GM21576 (cell line): ENCODE data around the gene C22orf23.
A peak's percentile ranks its signal among the peaks of the same experiment; 100 is the strongest.

Experiments
- ATAC-seq: cut with Tn5 transposase; IDR thresholded peaks from one replicate; pipeline ENCODE4 v1.9.1; 2021; ENCODE audit warnings: mild to moderate bottlenecking, moderate library complexity; ENCODE audit not compliant: unreplicated experiment

Gene C22orf23

DNA sequence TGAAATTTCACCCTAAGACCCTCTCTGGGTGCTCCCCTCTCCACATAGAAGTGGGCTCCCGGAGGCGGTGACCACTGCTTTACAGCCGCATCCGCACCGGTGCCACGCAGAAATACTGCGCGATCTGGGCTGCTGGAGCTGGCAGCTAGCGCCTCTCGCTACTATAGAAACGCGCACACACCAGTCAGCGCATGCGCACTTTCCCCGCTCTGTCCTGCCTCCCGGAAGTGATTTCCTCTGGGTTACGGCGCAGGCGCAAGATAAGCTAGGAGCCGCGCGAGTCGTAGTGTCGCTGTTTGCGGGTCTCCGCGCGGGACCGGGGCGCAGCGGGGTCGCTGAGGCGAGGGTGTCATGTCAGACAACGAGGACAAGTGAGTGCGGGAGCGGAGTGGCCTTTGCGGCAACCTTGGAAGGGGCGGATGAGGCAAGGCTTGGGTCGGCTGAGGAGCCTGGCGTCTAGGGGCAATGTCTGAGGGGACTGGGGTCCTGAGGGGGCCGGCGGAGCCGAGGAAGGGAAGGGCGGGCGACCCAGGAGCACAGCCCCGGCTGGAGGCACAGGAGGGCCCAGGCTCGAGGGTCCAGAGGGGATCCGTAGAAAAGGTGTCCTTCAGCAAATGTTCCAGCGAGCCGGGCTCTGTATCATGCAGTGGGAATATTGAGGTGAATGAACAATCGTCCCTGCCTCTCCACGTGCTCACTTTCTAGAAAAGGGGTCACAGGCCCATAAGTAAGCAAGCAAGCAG, at the start of gene C22orf23, which contains the start of gene POLR2F:
C22orf23 (minus strand) TSS at position 165 of the 743 bp plus-strand sequence. CDS start 452 bp downstream, outside the sequence.
POLR2F (plus strand) TSS at position 263 of the 743 bp plus-strand sequence; CDS start at position 352, 89 bp downstream.
- peak; percentile 86 for ATAC-seq

DNA sequence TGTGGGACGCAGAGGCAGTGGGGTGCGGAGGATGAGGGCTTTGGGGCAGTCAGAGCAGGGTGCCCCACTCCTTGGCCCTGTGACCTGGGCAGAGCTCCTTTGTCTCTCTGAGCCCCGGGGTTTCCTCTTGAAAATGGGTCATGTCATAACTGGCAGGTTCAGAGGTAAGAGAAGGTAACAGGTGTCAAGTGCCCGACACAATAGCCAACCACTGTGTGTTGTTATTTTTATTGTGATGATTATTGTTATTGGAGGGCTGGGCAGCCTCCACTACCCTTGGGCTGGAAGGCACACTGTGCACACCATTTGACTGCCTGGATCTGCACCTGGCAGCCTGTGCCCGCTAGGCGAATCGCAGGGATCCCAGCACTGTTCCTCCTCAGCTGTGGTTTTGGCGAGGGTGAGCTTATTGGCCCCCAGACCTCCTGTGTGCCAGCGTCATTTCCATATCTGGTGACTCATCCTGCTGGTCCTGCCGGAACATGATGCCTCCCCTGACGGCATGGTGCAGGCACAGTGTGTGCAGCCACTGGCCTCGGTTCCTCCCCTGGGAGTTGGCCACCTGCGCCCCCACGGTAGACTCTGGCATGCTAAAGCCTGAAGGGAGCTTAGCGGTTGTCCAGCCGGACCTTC, 46.4 kb upstream of the C22orf23 start:
- no peak for ATAC-seq

DNA sequence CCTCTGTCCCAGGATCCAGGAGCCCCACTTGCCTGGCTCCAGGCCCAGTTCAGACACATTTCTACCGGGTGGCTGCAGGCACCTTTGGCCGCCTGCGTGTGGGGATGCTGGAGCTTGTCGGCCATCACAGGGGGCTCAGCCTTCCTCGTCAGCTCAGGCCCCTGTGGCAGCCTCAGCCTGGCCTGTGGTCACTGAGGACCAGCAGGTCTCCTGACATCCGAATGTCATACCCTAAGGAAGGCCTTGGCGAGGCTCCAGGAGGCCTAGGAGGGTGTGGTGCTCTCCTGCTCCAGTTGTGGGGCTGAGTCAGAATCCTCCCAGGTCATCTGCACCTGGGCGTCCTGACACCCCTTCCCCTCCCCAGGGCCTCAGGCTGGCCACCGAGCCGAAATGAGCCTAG, 45.8 kb upstream of the C22orf23 start:
- ATAC-seq, result no peak

DNA sequence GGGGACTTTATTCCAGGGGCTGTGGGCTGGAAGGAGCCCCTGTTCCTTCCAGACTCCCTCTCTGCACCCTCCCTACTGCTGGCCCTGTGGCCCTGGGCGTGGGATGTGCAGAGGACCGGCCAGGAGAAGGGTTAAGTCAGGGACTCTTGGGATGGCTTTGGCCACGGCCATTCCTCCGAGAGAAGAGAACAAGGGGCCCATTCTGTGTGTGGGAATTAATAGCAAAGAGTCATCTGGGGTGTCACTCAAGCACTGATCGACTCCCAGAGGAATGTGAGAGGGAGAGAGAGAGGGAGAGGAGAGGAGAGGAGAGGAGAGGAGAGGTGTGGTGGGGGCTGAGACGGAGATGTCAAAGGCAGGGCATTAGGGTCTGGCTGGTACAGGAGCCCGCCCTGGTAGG, 45.1 kb upstream of the C22orf23 start:
- ATAC-seq, result no peak

DNA sequence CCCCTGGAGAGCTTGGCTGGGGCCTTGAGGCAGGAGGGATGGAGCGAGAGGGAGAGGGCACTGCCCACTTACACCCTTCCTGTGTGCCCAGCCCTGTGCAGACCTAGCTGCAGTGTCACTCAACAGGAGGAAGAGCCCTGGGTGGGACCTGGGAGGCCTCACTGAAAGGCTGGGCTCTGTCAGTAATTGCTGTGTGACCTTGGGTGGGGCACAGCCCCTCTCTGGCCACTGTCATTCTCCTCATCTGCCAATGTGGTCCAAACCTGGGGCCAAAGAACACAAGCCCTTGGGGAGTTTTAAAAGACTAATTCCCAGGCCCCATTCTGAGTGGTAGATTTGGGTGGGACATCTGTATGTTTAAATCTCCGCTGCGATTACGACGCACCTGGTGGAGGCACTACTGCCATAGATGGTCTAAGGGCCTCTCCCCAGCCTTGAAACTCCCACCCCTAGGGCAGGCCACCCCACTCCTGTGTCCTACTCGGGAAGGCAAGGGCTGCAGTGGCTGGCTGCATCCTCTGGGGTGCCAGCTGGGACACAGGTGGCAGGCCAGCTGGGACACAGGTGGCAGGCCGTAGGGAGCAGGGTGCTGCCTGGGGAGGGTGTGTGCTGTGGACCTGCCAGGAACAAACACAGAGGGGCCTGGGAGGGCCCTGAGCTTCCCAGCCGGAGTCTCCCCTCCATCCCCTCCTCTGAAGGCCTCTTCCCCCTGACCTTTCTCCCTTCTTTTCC, 43.3 kb upstream of the C22orf23 start:
- ATAC-seq, result no peak

DNA sequence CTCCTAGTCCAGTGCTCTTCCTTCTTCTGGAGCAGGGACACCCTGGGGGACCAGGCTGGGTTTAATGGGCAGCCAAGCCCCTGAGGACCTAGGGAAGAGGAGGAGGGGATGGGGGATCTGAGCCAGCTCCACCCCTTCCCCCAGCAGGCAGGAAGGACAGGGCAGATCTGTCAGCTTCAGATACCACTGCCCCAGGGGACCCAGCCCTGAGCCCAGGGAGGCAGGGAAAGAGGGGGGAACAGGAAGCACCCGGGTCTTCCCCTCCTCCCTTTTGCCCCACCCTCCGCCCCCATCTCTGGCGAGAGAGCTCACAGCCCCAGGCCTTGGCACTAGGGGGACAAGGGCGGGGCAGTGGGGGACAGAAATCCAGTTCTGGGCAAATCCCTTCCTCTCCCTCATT, 42.7 kb upstream of the C22orf23 start:
- no peak for ATAC-seq

DNA sequence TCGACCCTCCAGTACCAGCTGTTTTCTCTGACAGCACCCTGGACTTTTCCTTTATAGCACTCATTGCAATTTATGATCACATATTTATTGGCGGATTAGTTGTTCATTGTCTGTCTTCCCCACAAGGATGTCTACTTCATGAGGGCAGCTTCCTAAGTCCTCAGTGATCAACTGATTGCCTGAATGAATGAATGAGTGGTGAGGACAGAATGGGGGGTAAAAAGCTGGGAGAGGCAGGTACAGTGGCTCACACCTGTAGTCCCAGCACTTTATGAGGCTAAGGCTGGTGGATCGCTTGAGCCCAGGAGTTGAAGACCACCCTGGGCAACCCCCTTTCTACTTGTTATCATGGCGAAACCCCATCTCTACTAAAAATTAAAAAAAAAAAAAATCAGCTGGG, 42.1 kb upstream of the C22orf23 start:
- no peak for ATAC-seq

DNA sequence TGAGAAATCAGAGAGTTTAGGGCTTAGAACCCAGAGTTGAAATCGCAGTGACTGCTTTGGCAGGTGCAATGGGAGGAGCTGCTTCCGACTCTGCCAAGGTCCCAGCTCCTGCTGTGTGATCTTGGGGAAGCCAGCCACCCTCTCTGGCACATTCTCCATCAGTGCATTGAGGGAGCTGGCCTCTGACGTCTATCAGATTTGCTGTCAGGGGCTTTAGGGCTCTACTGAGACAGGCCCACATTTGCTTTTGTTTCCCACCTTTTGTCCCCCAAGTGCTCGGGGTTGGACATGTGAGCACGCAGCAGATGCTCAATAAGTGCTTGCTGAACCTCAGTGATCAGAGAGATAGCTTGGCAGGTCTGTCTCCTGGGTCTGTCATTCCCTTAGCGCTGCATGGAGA, 41.6 kb upstream of the C22orf23 start:
- ATAC-seq, result no peak

DNA sequence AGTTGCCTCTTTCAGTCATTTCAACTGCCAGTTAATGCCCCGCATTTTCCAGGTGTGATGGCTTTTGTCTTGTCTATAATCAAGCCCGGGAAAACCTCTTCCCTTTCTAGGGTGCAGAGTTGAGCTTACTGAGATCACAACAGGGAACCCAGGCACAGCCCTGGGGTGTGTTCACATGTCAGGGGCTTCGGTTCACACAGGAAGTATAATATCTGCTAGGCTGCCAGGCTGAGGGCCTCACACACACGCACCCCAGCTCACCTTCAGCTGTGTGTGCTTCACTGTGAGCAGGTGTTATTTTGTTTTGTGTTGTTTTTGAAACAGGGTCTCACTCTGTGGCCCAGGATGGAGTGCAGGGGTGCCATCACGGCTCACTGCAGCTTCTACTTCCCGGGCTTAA, 40.6 kb upstream of the C22orf23 start:
- no peak for ATAC-seq

DNA sequence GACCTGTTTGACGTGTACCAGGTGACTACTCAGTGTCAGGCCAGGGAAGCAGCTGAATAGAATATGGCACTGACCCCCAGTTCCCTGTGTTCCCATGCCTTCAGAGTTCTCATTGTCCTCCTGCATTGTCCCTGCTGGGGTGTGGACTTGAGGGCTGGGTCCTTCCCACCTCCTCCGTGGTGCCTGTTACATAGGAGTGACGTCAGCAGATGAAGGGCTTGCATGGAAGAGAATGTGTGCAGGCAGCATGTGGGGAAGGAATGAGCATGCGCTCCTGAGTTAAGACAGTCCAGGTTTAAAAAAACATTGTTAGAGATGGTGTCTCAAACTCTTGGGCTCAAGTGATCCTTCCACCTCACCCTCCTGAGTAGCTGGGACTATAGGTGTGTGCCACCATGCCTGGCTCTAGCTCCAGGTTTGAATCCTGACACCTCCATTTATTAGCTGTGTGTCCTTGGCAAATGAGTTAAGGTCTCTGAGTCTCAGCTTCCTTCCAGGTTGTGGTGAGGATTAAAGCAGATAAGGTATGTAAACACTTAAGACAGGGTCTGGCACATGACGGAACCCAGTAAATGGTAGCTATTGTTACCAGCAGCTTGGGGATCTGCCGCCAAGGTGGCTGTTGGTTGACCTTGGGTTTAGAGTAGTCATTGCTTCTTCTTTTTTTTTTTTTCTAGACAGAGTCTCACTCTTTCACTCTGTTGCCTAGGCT, 38.5 kb upstream of the C22orf23 start:
- no peak for ATAC-seq

DNA sequence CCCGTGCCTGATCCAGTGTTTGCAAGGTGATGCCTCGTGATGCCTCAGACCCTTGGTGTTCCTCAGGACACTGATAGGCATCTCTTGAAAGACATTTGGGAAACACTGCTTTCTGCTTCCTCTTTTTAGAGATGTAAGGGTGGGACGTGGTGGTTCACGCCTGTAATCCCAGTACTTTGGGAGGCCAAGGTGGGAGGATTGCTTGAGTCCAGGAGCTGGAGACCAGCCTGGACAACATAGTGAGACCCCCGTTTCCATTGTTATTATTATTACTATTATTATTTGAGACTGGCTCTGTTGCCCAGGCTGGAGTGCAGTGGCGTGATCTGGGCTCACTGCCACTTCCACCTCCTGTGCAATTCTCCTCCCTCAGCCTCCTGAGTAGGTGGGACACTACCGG, 37.5 kb upstream of the C22orf23 start:
- no peak for ATAC-seq

DNA sequence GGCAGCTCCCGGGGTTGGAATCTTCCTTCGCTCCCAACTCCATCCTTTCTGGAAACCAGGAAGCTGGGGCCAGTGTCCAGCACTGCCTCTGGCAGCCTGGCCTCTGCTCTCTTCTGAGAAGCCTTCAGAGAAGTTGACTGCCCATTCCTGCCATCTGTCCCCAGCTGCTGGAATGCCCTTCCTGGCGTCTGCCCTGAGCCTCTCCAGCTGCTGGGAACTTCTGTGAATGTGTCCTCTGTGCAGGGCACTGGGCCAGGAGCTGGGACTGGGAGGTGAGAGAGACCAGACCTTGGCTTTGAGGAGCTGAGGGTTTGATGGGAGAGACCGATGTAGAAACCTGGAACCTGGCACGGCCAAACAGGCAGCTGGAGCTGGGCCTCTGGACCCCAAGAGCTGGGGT, 36.9 kb upstream of the C22orf23 start:
- ATAC-seq, result no peak

DNA sequence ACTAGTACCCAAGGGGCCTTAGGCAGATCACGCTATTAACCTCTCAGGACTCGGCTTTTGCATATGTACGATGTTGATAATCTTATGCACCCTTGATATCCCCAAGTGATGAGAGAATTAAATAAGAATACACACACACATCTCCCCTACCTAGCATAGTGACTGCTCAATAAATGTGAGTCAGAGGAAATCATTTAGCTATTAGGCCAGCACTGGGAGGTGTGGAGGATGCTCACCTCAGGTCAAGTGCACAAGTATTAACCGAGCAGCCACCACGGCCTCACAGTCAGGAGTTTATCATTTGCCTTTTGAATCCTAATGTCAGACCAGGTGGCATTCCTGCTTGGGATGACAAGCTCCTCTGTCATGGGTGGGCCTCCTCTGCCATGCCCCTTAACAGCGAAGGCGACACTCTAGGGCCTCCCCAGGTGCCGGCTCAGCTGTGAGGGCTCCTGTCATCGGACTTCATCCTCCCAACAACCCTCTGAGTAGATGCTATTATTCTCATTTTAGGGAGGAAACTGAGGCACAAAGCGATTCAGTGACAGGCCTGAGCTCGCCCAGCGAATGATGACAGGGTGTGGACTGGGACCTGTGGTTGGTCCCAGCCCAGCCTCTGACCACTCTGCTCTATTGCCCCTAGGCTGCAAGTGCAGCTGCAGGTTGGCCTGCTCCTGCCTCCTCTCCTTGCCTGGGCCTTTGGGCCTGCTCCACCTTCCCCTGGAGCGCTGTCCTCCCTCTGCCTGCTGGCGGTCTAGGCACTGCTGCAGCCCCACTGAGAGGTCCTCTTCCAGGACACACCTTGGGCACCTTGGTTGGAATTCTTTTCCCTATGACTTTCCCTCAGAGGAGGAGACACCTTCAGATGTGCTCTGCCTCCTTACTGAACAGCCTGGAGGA, 36.0 kb upstream of the C22orf23 start:
- ATAC-seq, result no peak

DNA sequence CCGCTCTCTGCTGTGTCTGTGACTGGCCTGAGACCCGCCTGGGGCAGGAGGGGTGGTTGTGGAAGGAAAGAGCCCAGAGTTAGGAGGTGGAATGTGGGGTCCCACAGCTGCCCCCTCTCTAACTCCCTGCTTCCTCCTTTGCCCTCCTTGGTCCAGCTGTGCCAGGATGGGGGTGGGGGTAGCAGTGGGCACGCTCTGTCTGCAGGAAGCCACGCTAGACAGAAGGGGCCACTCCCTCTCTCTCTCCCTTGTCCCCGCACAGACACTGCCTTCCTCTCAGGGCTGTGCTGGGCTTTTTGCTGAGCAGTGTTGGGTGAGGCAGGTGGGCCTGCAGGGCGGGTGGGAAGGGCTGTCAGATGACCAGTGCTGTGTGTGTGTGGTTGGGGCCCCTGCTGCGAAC, 33.0 kb upstream of the C22orf23 start:
- no peak for ATAC-seq

DNA sequence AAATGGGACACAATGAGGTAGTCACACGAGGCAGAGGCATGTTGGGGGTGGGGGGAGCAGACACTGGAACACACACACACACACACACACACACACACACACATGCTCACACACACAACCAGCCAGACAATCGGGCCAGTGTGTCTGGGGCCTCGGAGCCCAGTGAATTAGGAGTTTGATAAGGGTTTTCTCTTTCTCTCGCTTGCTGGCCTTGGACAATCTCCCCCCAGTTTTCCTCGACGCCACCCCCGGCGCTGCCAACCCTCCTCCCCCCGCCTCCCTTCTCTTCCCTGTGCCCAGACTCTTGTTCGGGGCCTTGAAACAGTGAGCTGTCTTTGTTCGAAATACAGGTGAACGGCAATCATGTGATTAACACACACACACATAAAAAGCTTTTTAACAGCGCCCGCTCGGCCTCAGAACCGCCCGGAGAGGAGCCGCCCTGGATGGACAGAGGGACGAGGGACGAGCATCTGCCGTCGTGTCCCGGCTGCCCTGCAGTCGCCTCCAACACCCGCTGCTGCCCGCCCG, 32.4 kb upstream of the C22orf23 start:
- no peak for ATAC-seq

DNA sequence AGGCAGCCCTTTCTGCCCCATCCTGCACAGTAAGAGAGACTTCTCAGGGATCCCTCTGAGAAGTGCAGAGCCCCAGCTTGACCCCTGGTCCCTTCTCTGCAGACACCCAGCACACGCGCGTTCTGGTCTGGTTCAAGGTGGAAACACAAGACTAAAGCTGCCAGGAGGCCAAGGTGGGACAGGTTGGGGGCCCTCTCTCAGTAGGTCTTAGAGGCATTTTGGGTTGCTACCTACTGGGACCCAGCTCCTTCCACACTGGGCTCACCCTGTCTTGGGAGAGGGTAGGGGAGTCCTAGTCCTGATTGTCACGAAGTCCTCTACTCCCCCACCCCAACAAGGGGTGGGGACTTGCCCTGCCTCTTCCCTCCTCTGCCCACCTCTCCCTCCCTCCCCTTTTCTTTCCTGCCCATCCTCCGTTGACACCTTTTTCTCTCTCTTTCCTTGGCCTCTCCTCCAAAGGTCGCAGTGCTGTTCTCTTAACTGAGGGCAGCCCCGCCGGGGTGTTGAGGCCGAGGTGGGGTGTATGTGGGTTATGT, 31.7 kb upstream of the C22orf23 start:
- no peak for ATAC-seq

DNA sequence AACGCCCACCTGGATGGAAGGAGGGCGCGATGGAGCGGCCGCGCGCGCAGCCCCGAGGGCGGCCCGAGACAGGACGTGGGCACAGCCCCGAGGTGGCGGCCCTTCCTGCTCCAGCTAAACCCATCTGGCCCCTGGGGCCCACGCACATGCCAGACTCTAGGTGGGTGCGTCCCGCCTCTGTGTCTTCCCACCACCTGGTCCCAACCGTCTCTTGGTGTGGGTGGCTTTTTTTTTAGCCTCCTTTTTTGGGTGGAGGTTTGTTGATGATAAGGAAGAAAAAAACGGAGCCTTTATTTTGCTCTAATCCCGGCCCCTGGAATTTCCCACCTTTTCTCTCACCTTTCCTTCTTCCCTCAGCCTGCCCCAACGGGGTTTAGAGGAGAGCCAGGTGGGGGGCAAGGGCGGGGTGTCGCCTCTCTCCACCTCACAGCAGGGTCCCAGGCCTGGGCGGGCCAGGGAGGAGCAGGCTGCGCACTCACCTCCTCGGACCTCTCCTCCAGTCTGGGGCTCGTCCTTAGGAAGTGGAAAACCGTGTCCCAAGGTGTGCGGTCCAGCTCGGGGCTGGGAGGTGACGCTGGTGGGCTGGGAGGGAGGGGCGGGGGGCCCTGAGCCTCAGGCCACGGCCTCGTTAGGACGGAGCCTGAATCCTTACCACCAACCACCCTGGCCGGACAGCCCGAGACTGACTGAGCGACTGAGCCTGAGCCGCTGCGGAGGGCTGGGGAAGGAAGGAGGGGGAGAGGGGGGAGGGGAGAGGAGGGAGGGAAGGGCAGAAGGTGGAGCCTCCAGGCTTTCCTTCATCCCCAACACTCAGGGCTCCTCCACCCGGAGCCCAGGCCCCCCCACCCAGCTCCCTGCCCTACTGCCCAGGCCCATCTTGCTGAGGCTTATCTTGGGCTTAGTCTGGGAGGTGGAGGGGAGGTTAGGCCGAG, 30.7 kb upstream of the C22orf23 start, which contains the start of gene SOX10:
SOX10 (minus strand) TSS at position 696 of the 932 bp plus-strand sequence. CDS start 771 bp downstream, outside the sequence.
- no peak for ATAC-seq
